ENCODE data around the gene CACNB4.

DNA sequence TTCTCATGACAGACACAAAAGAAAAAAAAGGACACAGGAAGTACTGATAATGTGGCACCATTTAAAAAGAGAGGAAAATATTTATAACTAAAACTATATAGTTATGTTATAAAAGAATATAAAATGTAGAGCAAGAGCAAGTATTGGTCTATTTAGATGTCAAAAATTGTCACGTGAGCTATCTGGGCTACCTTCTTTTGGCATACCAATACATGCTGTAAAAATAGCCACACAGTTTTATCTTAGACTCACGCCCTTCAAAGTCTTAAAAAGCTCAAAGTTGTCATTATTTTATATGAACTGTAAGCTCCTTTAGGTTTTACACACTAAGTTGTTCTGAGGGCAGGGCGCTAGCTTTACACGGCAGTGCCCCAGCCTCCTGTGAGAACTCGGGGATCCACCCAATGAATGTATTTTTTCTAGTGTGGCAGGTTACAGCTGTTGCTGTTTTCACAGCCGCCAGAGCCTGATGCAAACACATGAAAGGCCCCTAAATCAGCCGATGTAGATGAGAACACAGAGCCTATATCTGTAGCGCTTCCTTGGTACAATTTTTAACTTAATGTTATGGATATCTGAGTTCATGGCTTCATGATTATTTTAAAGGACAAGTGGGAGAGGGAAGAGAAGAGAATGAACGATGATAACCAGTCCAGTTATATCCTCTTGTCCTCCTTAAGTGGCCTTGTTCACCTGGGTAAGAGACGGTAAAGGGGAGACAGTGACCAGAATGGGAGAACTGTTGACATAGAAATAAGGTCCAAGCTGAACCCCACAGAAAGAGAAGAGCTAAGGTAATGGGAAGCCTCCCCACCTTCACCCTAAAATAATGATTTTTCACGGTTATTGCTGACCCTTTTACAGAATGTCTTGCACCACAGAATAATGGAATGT, 130.8 kb downstream of the CACNB4 start:
- TF ChIP-seq EP300 (IDR thresholded peaks at IDR 0.05) (no peak), POLR2AphosphoS5 (IDR thresholded peaks at IDR 0.05) (no peak), POLR2A (IDR thresholded peaks at IDR 0.05) (no peak)
- TF ChIP-seq, protein P1, sequence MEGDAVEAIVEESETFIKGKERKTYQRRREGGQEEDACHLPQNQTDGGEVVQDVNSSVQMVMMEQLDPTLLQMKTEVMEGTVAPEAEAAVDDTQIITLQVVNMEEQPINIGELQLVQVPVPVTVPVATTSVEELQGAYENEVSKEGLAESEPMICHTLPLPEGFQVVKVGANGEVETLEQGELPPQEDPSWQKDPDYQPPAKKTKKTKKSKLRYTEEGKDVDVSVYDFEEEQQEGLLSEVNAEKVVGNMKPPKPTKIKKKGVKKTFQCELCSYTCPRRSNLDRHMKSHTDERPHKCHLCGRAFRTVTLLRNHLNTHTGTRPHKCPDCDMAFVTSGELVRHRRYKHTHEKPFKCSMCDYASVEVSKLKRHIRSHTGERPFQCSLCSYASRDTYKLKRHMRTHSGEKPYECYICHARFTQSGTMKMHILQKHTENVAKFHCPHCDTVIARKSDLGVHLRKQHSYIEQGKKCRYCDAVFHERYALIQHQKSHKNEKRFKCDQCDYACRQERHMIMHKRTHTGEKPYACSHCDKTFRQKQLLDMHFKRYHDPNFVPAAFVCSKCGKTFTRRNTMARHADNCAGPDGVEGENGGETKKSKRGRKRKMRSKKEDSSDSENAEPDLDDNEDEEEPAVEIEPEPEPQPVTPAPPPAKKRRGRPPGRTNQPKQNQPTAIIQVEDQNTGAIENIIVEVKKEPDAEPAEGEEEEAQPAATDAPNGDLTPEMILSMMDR (IDR thresholded peaks at IDR 0.05) = no peak
